CD8-positive, alpha-beta memory T cell (primary cell): ENCODE measurements around the gene RBMX. TPM values are rescaled to one million over a fixed set of nuclear protein-coding genes. Genes with fewer than 3 reads are reported as not detected.

Experiments used
- CTCF ChIA-PET: fragments of 350-600 bp; sonication (Branson Sonifier 250); formaldehyde crosslinking; loops from one replicate; lab custom pipeline; 2021; ENCODE audit warnings: antibody characterized with exemption; lab: Charles Lee
- POLR2A ChIA-PET: fragments of 350-600 bp; sonication (Branson Sonifier 250); formaldehyde crosslinking; loops from one replicate; lab custom pipeline; 2021; ENCODE audit warnings: antibody characterized with exemption; lab: Charles Lee
- DNase-seq, 5 donors: peaks; one replicate each; pipeline versions ENCODE4 v3.0.0 to v3.0.0-alpha.2; 2020 to 2022; ENCODE audit warnings: mixed read lengths in 1 of 5
- H3K27ac ChIP-seq: one replicate; pipeline ENCODE4 v1.7.0; 2013; ENCODE audit warnings: low read depth, mild to moderate bottlenecking, low read length, moderate library complexity
- H3K27me3 ChIP-seq: 2 replicates; pipeline ENCODE4 v1.7.0; 2013; ENCODE audit warnings: low read length, mild to moderate bottlenecking; ENCODE audit not compliant: insufficient read depth, poor library complexity, severe bottlenecking
- H3K36me3 ChIP-seq: 2 replicates; pipeline ENCODE4 v1.7.0; 2013; ENCODE audit warnings: mild to moderate bottlenecking, low read length, moderate library complexity; ENCODE audit not compliant: insufficient read depth
- H3K4me1 ChIP-seq: 2 replicates; pipeline ENCODE4 v1.7.0; 2013; ENCODE audit warnings: mild to moderate bottlenecking, low read length, moderate library complexity; ENCODE audit not compliant: insufficient read depth
- H3K4me3 ChIP-seq: 2 replicates; pipeline ENCODE4 v1.7.0; 2013; ENCODE audit warnings: mild to moderate bottlenecking, low read length
- H3K9me3 ChIP-seq: 2 replicates; pipeline ENCODE4 v1.7.0; 2013; ENCODE audit warnings: mild to moderate bottlenecking, low read length
- H3K27ac Mint-ChIP-seq, 8 donors: one replicate each; pipeline ENCODE4 v1.8.0; 2020 to 2021; ENCODE audit warnings: mixed read lengths in 8 of 8, mild to moderate bottlenecking in 6 of 8, inconsistent platforms in 3 of 8, moderate library complexity in 3 of 8
- H3K27me3 Mint-ChIP-seq, 2 donors: one replicate each; pipeline ENCODE4 v1.8.0; 2020 to 2021; ENCODE audit warnings: mixed read lengths in 2 of 2, mild to moderate bottlenecking in 1 of 2, moderate library complexity in 1 of 2
- H3K36me3 Mint-ChIP-seq, 3 donors: one replicate each; pipeline ENCODE4 v1.8.0; 2020 to 2021; ENCODE audit warnings: mixed read lengths in 3 of 3, inconsistent platforms in 1 of 3, mild to moderate bottlenecking in 1 of 3
- H3K4me1 Mint-ChIP-seq, 3 donors: one replicate each; pipeline ENCODE4 v1.8.0; 2020 to 2021; ENCODE audit warnings: mixed read lengths in 3 of 3, inconsistent platforms in 1 of 3, mild to moderate bottlenecking in 1 of 3
- H3K4me3 Mint-ChIP-seq, 7 donors: one replicate each; pipeline ENCODE4 v1.8.0; 2020 to 2021; ENCODE audit warnings: mixed read lengths in 7 of 7, mild to moderate bottlenecking in 6 of 7, moderate library complexity in 4 of 7, inconsistent platforms in 2 of 7
- H3K9me3 Mint-ChIP-seq, 5 donors: one replicate each; pipeline ENCODE4 v1.8.0; 2020 to 2022; ENCODE audit warnings: mixed read lengths in 5 of 5, mild to moderate bottlenecking in 3 of 5, moderate library complexity in 2 of 5, inconsistent platforms in 1 of 5
- polyA plus RNA-seq: library from polyadenylated mRNA; unstranded; fragments of 300-500 nt; fragmentation: Illumina TruSeq; gene quantifications from one replicate; pipeline ENCODE4 v1.2.3, GENCODE V29; 2021
- total RNA-seq, 2 experiments: library from RNA; stranded (reverse); gene quantifications; one replicate each; pipeline ENCODE4 v1.2.3, GENCODE V29; 2021

The RBMX gene
- total and polyA plus RNA-seq, 3 experiments from 2014 or later = 168 to 331 (median 318) TPM

- peak overlapping the region in 1 of 8 donors; percentile 39 for H3K27ac Mint-ChIP-seq
- DNase-seq = no peak
- no peaks in the 10 kb centered on the region for H3K9me3 ChIP-seq
- H3K4me3 Mint-ChIP-seq = no peak overlapping the region
- H3K4me1 Mint-ChIP-seq = peaks cover 3 to 27% (median 8%) of the 10 kb centered on the region in 3 donors
- H3K36me3 ChIP-seq = no peaks in the 10 kb centered on the region
- H3K27me3 Mint-ChIP-seq = no peaks in the 10 kb centered on the region
- peaks cover 0 to 54% (median 9%) of the 10 kb centered on the region in 3 donors for H3K36me3 Mint-ChIP-seq
- H3K9me3 Mint-ChIP-seq = peaks cover 0 to 2% (median 0%) of the 10 kb centered on the region in 5 donors
- ChIA-PET CTCF (no interaction called here), POLR2A (no interaction called here)
- no peaks in the 10 kb centered on the region for H3K27me3 ChIP-seq
- H3K4me1 ChIP-seq = no peaks in the 10 kb centered on the region
- H3K4me3 ChIP-seq = no peak overlapping the region
- no peak overlapping the region for H3K27ac ChIP-seq
These were observed 24.5 kb downstream of the RBMX start for GRCh38 chrX:136856050-136856449.

- Mint-ChIP-seq H3K27ac (peak overlapping the region in 2 of 8 donors; percentile 3 to 44), H3K36me3 (peaks cover 0 to 47% (median 9%) of the 10 kb centered on the region in 3 donors), H3K27me3 (peaks cover 0 to 5% of the 10 kb centered on the region in 2 donors), H3K9me3 (peaks cover 0 to 2% (median 0%) of the 10 kb centered on the region in 5 donors), H3K4me1 (peaks cover 0 to 10% (median 0%) of the 10 kb centered on the region in 3 donors), H3K4me3 (no peak overlapping the region)
- no peaks in the 10 kb centered on the region for H3K27me3 ChIP-seq
- H3K9me3 ChIP-seq = no peaks in the 10 kb centered on the region
- no peak overlapping the region for H3K4me3 ChIP-seq
- CTCF ChIA-PET = no interaction called here
- no peaks in the 10 kb centered on the region for H3K36me3 ChIP-seq
- H3K27ac ChIP-seq = no peak overlapping the region
- H3K4me1 ChIP-seq = no peaks in the 10 kb centered on the region
- POLR2A ChIA-PET = no interaction called here
- DNase-seq = no peak
These were observed 29.0 kb downstream of the RBMX start for GRCh38 chrX:136851526-136851925.

DNA sequence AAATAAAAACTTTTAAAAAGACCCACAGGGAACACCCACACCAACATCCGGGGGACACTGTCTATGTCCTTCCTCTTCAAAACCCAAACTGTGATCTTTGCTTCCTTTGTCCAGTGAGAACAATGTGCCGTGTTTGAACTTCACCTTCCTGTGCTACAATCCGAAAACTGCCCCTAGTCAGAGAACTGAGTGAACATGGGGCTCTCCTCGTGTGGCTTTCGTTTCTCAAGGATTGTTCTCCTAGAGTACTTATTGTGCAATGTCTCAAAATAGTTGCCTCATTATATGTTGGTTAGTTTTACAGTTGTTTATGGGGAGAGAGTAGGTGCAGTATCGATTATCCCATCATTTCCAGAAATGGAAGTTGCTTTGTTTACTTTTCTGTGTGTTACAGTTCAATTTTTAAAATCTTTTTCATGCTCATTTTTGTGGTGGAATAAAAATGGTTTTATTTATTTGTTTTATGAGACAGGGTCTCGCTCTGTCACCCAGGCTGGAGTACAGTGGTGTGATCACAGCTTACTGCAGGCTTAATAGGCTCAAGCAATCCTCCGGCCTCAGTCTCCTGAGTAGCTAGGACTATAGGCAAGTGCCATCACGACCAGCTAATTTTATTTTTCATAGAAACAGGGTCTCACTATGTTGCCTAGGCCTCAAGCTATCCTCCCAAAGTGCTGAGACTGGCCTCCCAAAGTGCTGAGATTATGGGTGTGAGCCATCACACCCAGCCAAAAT, 29.9 kb downstream of the RBMX start:
- H3K4me1 ChIP-seq = no peaks in the 10 kb centered on the region
- ChIA-PET CTCF (interaction anchor here (1.2 kb wide), 1 partner anchor 10 kb away, joined by 4 read pairs; no protein-coding TSS in a partner anchor), POLR2A (no interaction called here)
- Mint-ChIP-seq H3K4me3 (no peak overlapping the region), H3K27me3 (peaks cover 0 to 8% of the 10 kb centered on the region in 2 donors), H3K36me3 (peaks cover 0 to 45% (median 9%) of the 10 kb centered on the region in 3 donors), H3K9me3 (peaks cover 0 to 2% (median 0%) of the 10 kb centered on the region in 5 donors), H3K4me1 (peaks cover 0 to 6% (median 0%) of the 10 kb centered on the region in 3 donors), H3K27ac (peak overlapping the region in 5 of 8 donors; percentile 11 to 80 (median 25))
- no peak for DNase-seq
- no peak overlapping the region for H3K4me3 ChIP-seq
- H3K27ac ChIP-seq = no peak overlapping the region
- H3K27me3 ChIP-seq = no peaks in the 10 kb centered on the region
- no peaks in the 10 kb centered on the region for H3K36me3 ChIP-seq
- no peaks in the 10 kb centered on the region for H3K9me3 ChIP-seq

DNA sequence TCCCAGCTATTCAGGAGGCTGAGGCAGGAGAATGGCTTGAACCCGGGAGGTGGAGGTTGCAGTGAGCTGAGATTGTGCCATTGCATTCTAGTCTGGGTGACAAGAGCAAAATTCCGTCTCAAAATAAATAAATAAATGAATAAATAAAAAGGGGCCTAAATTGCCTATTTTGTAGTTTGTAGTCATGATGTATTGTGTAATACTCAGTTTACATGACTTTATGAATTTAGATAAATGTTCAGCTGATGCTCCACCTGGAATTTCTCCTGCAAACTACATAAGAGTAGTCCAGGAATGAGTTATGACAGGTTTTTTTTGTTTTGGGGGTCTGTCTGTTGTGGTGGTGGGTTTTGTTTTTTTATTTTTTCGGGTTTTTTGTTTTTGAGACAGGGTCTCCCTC, 31.1 kb downstream of the RBMX start:
- H3K4me3 Mint-ChIP-seq = no peak overlapping the region
- Histone ChIP-seq H3K27ac (no peak overlapping the region), H3K36me3 (no peaks in the 10 kb centered on the region), H3K27me3 (no peaks in the 10 kb centered on the region), H3K4me1 (no peaks in the 10 kb centered on the region), H3K9me3 (no peaks in the 10 kb centered on the region), H3K4me3 (no peak overlapping the region)
- H3K27me3 Mint-ChIP-seq = peaks cover 0 to 8% of the 10 kb centered on the region in 2 donors
- H3K4me1 Mint-ChIP-seq = peaks cover 0 to 1% (median 0%) of the 10 kb centered on the region in 3 donors
- no peak overlapping the region for H3K27ac Mint-ChIP-seq
- CTCF ChIA-PET = interaction anchor here (1.2 kb wide), 1 partner anchor 9 kb away, joined by 4 read pairs; no protein-coding TSS in a partner anchor
- peaks cover 0 to 2% (median 0%) of the 10 kb centered on the region in 5 donors for H3K9me3 Mint-ChIP-seq
- no peak for DNase-seq
- peaks cover 4 to 44% (median 12%) of the 10 kb centered on the region in 3 donors for H3K36me3 Mint-ChIP-seq
- POLR2A ChIA-PET = interaction anchor here (0.7 kb wide), 1 partner anchor 70 kb away, joined by 3 read pairs; no protein-coding TSS in a partner anchor

DNA sequence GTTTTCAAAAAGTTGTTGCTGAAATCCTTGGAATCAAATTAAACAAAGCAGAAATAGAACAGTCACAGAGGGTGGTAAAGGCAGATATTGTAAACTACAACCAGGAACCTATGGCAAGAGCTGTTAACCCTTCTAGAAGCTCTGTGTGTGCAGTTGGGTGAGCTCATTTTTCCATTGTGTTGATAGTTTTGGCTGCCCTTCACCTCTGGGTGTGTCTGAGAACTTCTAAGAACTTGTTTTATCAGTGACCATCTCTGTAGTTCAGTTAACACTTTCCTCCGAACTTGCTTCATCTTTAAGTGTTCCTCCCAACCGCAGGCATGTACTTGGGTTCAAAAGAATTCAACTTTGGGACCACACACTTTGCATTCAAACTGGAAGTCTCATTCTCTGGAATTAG, 32.7 kb downstream of the RBMX start:
- H3K4me3 ChIP-seq = no peak overlapping the region
- H3K9me3 ChIP-seq = no peaks in the 10 kb centered on the region
- Mint-ChIP-seq H3K27me3 (peaks cover 0 to 8% of the 10 kb centered on the region in 2 donors), H3K4me1 (no peaks in the 10 kb centered on the region), H3K36me3 (peaks cover 4 to 42% (median 8%) of the 10 kb centered on the region in 3 donors), H3K9me3 (peaks cover 0 to 2% (median 0%) of the 10 kb centered on the region in 5 donors), H3K4me3 (no peak overlapping the region), H3K27ac (peak overlapping the region in 1 of 8 donors; percentile 14)
- POLR2A ChIA-PET = no interaction called here
- DNase-seq = no peak
- CTCF ChIA-PET = no interaction called here
- no peaks in the 10 kb centered on the region for H3K27me3 ChIP-seq
- no peaks in the 10 kb centered on the region for H3K4me1 ChIP-seq
- no peaks in the 10 kb centered on the region for H3K36me3 ChIP-seq
- no peak overlapping the region for H3K27ac ChIP-seq

DNA sequence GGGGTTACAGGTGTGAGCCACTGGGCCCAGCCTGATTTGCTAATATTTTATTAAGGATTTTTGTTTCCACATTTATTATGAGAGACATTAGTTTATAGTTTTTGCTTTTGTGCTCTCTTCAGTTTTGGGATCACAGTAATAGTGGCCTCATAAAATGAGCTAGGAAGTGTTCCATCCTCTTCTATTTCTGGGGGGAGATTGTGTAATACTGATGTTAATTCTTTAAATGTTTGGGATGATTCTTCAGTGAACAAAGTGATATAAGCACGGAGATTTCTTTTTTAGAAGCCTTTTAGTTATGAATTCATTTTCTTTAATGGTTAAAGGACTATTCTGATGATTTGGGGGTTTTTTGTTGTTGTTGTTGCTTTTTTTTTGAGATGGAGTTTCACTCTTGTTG, 41.3 kb downstream of the RBMX start:
- peaks cover 0 to 2% of the 10 kb centered on the region in 2 donors for H3K27me3 Mint-ChIP-seq
- CTCF ChIA-PET = no interaction called here

DNA sequence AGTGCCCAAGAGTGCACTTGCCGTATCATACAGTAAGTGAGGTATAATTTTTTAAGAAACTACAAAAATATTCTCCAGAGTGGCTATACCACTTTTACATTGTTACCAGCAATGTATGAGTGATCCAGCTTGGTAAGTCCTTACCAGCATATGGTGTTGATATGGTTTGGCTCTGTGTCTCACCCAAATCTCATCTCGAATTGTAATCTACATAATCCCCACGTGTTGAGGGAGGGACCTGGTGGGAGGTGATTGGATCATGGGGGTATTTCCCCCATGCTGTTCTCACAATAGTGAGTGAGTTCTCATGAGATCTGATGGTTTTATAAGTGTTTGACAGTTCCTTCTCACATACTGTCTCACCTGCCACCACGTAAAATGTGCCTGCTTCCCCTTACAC, 44.8 kb downstream of the RBMX start:
- H3K9me3 ChIP-seq = no peaks in the 10 kb centered on the region
- peaks cover 0 to 3% of the 10 kb centered on the region in 2 donors for H3K27me3 Mint-ChIP-seq

More for the DNA sequence above, 41.3 kb downstream of the RBMX start:
- Histone ChIP-seq H3K4me3 (no peak overlapping the region), H3K27ac (no peak overlapping the region), H3K4me1 (no peaks in the 10 kb centered on the region), H3K27me3 (no peaks in the 10 kb centered on the region), H3K36me3 (no peaks in the 10 kb centered on the region), H3K9me3 (no peaks in the 10 kb centered on the region)
- Mint-ChIP-seq H3K4me1 (peaks cover 4 to 7% (median 4%) of the 10 kb centered on the region in 3 donors), H3K36me3 (peaks cover 0 to 22% (median 2%) of the 10 kb centered on the region in 3 donors), H3K4me3 (no peak overlapping the region), H3K9me3 (no peaks in the 10 kb centered on the region), H3K27ac (no peak overlapping the region)
- no peak for DNase-seq
- POLR2A ChIA-PET = no interaction called here

GRCh38 chrX:136829413-136829812, 51.1 kb downstream of the RBMX start:
- no peak overlapping the region for H3K4me3 ChIP-seq
- POLR2A ChIA-PET = no interaction called here
- Mint-ChIP-seq H3K9me3 (no peaks in the 10 kb centered on the region), H3K4me1 (no peaks in the 10 kb centered on the region), H3K27me3 (peaks cover 0 to 8% of the 10 kb centered on the region in 2 donors), H3K27ac (no peak overlapping the region), H3K4me3 (no peak overlapping the region), H3K36me3 (peaks cover 1 to 6% (median 2%) of the 10 kb centered on the region in 3 donors)
- no peaks in the 10 kb centered on the region for H3K36me3 ChIP-seq
- H3K27me3 ChIP-seq = no peaks in the 10 kb centered on the region
- no peak overlapping the region for H3K27ac ChIP-seq
- H3K9me3 ChIP-seq = no peaks in the 10 kb centered on the region
- CTCF ChIA-PET = no interaction called here
- DNase-seq = no peak
- H3K4me1 ChIP-seq = no peaks in the 10 kb centered on the region

More for the DNA sequence above, 44.8 kb downstream of the RBMX start:
- no peak for DNase-seq
- no peaks in the 10 kb centered on the region for H3K4me1 ChIP-seq
- H3K27ac Mint-ChIP-seq = no peak overlapping the region
- H3K4me1 Mint-ChIP-seq = peaks cover 4 to 7% (median 4%) of the 10 kb centered on the region in 3 donors
- POLR2A ChIA-PET = no interaction called here
- no peaks in the 10 kb centered on the region for H3K9me3 Mint-ChIP-seq
- no peaks in the 10 kb centered on the region for H3K27me3 ChIP-seq
- CTCF ChIA-PET = no interaction called here
- H3K4me3 Mint-ChIP-seq = no peak overlapping the region
- H3K4me3 ChIP-seq = no peak overlapping the region
- no peak overlapping the region for H3K27ac ChIP-seq
- no peaks in the 10 kb centered on the region for H3K36me3 ChIP-seq
- H3K36me3 Mint-ChIP-seq = peaks cover 0 to 4% (median 0%) of the 10 kb centered on the region in 3 donors
